D341Med (cell line): ENCODE data around the gene RELT.

Experiments
- DNase-seq: peaks from one replicate; pipeline ENCODE4 v3.0.0; 2012; ENCODE audit warnings: low spot score

Gene RELT

DNA sequence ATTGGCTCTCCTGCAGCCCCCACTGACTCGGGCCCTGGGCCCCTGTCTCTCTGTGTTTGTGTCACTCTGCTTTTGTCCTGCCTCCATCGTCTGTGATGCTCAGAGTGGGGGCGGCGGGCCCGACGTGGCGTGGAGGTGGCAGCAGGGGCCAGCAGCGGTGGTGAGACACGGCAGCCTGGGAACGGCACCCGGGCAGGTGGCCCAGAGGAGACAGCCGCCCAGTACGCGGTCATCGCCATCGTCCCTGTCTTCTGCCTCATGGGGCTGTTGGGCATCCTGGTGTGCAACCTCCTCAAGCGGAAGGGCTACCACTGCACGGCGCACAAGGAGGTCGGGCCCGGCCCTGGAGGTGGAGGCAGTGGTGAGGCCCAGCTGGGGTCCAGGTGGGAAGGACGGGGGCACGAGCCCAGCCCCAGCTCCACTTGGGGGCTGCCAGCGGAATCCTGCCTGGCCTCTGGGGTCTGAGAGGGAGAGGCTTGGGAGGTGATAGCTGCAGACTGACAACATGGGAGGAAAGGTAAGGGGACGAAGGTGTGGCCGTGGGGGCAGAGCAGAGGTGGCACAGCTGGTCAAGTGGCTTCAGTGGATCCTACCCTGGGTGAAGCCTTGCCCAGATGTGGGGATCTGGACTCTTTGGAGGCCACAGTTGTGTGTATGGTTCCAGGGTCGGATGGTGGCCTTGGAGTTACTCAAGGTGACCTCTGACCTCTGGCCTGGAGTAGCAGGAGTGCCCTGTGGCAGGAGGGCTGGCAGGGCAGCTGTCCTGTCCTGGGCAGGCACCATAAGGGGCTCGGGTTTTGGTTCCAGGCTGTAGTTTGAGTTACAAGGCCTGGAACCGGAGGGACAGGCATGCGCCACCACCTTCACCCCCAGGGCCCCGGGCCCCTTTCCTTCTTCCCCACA is 16.2 kb downstream of the RELT start:
- DNase-seq, result no peak

DNA sequence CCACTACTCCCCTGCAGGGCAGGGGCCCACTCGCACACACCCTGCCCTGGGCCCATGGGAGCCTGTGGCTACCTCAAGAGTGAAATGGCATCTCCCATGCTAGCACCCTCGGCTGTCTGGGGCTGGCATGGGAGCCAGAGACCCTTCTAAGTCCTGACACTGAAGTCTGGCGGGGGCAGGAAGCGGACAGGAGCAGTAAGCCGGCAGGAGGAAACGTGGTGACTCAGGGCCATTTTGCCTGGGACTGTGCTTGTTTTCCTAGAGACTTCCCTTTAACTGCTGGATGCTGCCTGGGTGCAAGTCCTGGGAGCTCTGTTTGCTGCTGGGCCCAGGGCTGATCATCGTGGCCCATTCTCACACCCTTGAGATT is 16.8 kb downstream of the RELT start:
- DNase-seq, result no peak

GRCh38 chr11:73393479-73394415 is 17.5 kb downstream of the RELT start:
- peak; percentile 88 for DNase-seq

DNA sequence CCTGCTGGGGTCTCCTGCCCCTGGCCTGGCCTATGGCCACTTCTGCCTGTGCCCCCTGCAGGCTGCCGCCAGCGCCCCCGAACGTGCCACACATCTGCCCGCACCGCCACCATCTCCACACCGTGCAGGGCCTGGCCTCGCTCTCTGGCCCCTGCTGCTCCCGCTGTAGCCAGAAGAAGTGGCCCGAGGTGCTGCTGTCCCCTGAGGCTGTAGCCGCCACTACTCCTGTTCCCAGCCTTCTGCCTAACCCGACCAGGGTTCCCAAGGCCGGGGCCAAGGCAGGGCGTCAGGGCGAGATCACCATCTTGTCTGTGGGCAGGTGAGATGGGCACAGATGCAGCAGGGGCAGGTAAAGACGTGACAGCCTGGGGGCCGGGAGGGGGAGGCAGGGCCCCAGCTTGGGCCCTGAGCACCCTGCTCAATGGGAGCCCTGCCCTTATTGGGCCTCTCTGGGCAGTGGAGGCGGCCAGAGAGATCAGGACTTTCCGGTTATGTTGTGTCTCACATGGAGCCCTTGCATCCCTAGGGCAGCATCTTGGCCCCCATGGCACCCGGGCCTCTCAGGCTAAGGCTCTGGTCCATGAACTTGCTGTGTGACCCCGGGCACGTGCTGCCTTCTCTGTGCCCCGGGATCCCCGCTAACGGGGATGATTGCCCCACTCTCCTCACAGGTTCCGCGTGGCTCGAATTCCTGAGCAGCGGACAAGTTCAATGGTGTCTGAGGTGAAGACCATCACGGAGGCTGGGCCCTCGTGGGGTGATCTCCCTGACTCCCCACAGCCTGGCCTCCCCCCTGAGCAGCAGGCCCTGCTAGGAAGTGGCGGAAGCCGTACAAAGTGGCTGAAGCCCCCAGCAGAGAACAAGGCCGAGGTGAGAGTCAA is 18.5 kb downstream of the RELT start:
- no peak for DNase-seq

- no peak for DNase-seq
Observed at GRCh38 chr11:73395297-73396208, 19.4 kb downstream of the RELT start.

DNA sequence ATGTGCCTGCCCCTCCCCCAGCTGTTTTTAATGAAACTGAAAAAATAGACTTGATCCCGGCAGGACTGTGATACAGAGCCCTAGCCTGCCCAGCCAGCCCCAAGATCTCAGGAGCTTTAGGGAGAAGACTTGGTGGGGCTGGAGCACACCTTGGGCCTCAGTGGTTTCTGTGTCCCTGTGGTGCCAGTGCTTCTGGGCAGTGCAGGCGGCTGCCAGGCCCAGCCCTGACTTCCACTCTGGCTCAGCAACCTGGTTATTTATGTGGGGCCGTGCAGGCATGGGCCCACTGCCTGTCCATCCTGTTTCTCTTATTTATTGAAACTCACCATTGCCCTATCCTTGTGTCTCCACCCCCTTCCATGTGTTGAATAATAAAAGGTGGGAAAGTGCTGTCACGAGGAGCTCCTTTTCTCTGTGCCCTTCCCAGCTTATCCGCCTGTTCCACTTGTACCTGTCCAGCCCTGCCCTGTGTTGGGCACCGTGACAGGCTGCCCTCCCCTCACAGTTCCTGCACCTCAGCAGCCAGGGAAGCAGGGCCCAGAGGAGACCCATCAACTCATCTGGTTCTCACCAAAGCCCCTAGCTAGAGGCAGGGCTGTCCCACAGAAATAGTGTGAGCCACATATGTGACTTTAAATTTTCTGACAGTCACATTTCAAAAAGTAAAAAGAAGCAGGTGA is 20.2 kb downstream of the RELT start:
- no peak for DNase-seq

GRCh38 chr11:73396985-73397384 is 20.8 kb downstream of the RELT start:
- DNase-seq, result no peak

DNA sequence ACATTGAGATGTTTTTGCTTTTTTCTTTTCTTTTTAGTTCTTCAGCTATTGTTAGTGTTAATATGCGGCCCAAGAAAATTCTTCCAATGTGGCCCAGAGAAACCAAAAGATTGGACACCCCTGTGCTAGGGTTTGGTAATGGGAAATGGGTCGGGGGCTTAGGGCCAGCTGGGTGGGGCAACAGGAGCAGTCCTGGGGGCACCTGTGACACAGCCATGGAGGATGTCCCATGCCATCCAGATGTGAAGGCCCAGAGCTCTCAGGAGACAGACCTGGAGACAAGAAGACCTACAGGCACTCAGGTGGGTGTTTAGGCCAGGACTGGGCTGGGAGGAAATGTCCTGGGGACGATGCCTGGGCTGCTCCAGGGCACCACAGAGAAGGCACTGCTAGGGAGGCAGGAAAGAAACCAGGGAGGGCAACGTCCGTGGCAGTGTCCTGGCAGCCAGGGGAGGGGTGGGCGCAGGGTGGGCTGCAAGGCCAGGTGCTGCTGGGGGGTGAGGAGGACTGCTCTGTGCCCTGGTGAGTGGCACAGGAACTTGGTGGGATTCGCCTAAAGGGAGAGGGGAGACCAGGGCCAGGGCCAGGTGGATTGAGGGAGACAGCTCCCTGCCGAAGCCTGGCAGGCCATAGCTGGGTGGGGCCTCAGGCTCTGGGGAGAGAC is 21.4 kb downstream of the RELT start:
- DNase-seq, result no peak

GRCh38 chr11:73398132-73398526 is 21.9 kb downstream of the RELT start:
- DNase-seq, result no peak

GRCh38 chr11:73398721-73399120 is 22.5 kb downstream of the RELT start:
- no peak for DNase-seq

DNA sequence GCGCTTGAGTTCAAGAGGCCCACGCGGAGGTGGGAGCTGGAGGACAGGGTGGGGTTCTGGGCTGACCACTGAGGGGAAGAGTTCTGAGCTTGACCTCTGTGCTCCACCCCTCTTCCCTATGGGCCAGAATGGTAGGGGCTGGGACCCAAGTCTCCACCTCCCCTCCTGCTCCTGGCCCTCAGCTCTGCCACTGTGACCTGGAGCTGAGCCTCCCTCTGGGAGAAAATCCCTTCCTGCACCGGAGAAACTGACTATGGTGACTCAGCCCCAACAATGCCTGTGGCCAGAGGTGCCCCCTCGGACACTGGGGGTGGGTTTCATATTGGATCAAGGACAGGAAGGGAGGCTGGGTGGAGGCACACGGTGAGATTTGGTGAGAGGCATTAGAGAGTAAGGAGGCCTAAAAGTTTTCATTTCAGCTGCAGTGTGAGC is 23.0 kb downstream of the RELT start:
- DNase-seq, result no peak

DNA sequence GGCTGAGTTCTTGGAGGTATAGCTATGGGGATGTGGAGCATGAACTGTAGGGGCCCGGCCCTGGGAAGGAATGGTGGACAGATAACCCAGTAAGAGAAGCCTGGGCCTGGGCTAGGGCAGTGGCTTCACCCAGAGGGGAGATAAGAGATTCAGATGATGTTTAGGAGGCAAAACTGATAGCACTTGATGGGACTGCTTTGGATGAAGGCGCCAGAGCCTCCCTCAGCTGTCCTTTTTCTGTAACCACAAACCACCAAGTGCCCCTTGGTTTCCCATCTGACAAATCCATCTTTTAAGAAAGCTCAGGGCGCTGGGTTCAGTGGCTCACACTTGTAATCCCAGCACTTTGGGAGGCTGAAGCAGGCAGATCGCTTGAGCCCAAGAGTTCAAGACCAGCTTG is 23.4 kb downstream of the RELT start:
- no peak for DNase-seq

- DNase-seq, result no peak
Observed at GRCh38 chr11:73400293-73400692, 24.1 kb downstream of the RELT start.

- no peak for DNase-seq
Observed at GRCh38 chr11:73401217-73401923, 25.2 kb downstream of the RELT start.

- no peak for DNase-seq
Observed at GRCh38 chr11:73401924-73402833, 26.0 kb downstream of the RELT start.

- DNase-seq, result no peak
Observed at GRCh38 chr11:73402834-73403185, 26.6 kb downstream of the RELT start.

DNA sequence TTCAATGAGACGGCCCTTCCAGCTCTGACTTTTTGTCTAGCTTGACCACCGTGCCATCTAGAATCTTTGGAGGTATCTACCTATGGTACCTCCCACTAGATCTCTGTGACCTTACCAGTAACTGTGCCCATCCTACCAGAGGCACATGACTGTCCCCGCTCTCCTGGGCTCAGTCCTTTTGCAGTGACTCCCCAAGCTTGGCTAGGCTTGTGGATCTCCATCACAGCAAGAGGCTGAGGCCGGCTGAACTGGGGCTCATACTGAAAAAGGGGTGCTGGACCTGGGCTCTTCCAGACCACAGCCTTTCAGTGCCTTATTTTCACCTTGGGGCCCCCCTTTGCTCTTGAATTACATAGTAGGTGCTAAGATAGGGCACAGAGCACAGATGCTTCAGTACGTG is 27.3 kb downstream of the RELT start:
- no peak for DNase-seq

GRCh38 chr11:73404048-73404447 is 27.8 kb downstream of the RELT start:
- peak; percentile 77 for DNase-seq
